ENCODE results near the gene FBXO31. TPM values are rescaled to one million over a fixed set of nuclear protein-coding genes. Genes with fewer than 3 reads are reported as not detected.

Gene FBXO31
- total and polyA plus RNA-seq, 2 donors (not counting 1 experiment from before 2014, with no cell fraction given) = 17.8 to 32.9 TPM

GRCh38 chr16:87344165-87344930, 39.2 kb downstream of the FBXO31 start:
- peaks cover 16% of the 10 kb centered on the region for H4K20me1 ChIP-seq (ENCODE audit: control insufficient read depth, insufficient read depth, low read length, poor library complexity, severe bottlenecking)
- H3K4me2 ChIP-seq (replicated peaks; ENCODE audit: low read depth, low read length, poor library complexity, severe bottlenecking) = no peak overlapping the region
- intact Hi-C loops (cut with micrococcal nuclease) = no loop called here
- H3K9ac ChIP-seq (ENCODE audit: low read length) = no peak overlapping the region
- Mint-ChIP-seq H3K27me3 (no peaks in the 10 kb centered on the region), H3K4me1 (peaks cover 5% of the 10 kb centered on the region), H3K27ac (no peak overlapping the region), H3K4me3 (no peak overlapping the region), H3K9me3 (ENCODE audit: insufficient read depth) (no peaks in the 10 kb centered on the region)
- ATAC-seq (ENCODE audit: low read depth) (no peak), DNase-seq (no peak)
- H3K79me2 ChIP-seq (ENCODE audit: control insufficient read depth, insufficient read depth, low read length) = peaks cover 31% of the 10 kb centered on the region
- no peak for TF ChIP-seq CTCF (IDR thresholded peaks at IDR 0.05)
- TF ChIP-seq EZH2 (IDR thresholded peaks at IDR 0.05; ENCODE audit: borderline replicate concordance, insufficient read depth, low read depth, low read length, poor library complexity, severe bottlenecking) = no peak
- peaks cover 0 to 47% of the 10 kb centered on the region in 2 experiments for H3K36me3 ChIP-seq (replicated peaks in 1 of 2; ENCODE audit: control extremely low read depth in 1 of 2, control insufficient read depth in 1 of 2, extremely low read depth in 1 of 2, insufficient read depth in 2 of 2, low read length in 1 of 2)
- peaks cover 0 to 4% of the 10 kb centered on the region in 2 donors for H3K4me1 ChIP-seq (ENCODE audit: control insufficient read depth in 2 of 2, insufficient read depth in 2 of 2, low read length in 2 of 2)
- H2AFZ ChIP-seq (ENCODE audit: insufficient read depth, low read depth, low read length, poor library complexity, severe bottlenecking) = no peak overlapping the region
- no peak overlapping the region for H3K27ac ChIP-seq (ENCODE audit: low read length in 2 of 2)
- H3K9me3 ChIP-seq (ENCODE audit: control extremely low read depth in 1 of 3, control insufficient read depth in 2 of 3, insufficient read depth in 1 of 3, low read length in 2 of 3) = no peaks in the 10 kb centered on the region
- CTCF ChIA-PET = no interaction called here
- no peak overlapping the region for H3K4me3 ChIP-seq (ENCODE audit: control extremely low read depth in 1 of 5, extremely low read depth in 1 of 5, insufficient read depth in 1 of 5, low read depth in 2 of 5, low read length in 4 of 5)
- POLR2A ChIA-PET = no interaction called here
- WGBS (ENCODE audit: insufficient coverage) = 94% methylated on average over 28 of the region's 34 CpGs
- no peaks in the 10 kb centered on the region for H3K27me3 ChIP-seq (replicated peaks in 1 of 4; ENCODE audit: control extremely low read depth in 1 of 4, control insufficient read depth in 3 of 4, insufficient read depth in 4 of 4, low read length in 3 of 4)

GRCh38 chr16:87343753-87344050, 39.9 kb downstream of the FBXO31 start:
- H3K4me3 ChIP-seq (ENCODE audit: control extremely low read depth in 1 of 5, extremely low read depth in 1 of 5, insufficient read depth in 1 of 5, low read depth in 2 of 5, low read length in 4 of 5) = no peak overlapping the region
- H3K9me3 ChIP-seq (ENCODE audit: control extremely low read depth in 1 of 3, control insufficient read depth in 2 of 3, insufficient read depth in 1 of 3, low read length in 2 of 3) = no peaks in the 10 kb centered on the region
- Mint-ChIP-seq H3K9me3 (ENCODE audit: insufficient read depth) (no peaks in the 10 kb centered on the region), H3K4me3 (no peak overlapping the region), H3K27ac (no peak overlapping the region), H3K27me3 (no peaks in the 10 kb centered on the region), H3K4me1 (peaks cover 5% of the 10 kb centered on the region)
- ChIA-PET POLR2A (no interaction called here), CTCF (no interaction called here)
- no peak overlapping the region for H3K9ac ChIP-seq (ENCODE audit: low read length)
- TF ChIP-seq EZH2 (IDR thresholded peaks at IDR 0.05; ENCODE audit: borderline replicate concordance, insufficient read depth, low read depth, low read length, poor library complexity, severe bottlenecking) = no peak
- no peak for TF ChIP-seq CTCF (IDR thresholded peaks at IDR 0.05)
- H3K27me3 ChIP-seq (replicated peaks in 1 of 4; ENCODE audit: control extremely low read depth in 1 of 4, control insufficient read depth in 3 of 4, insufficient read depth in 4 of 4, low read length in 3 of 4) = no peaks in the 10 kb centered on the region
- no peak overlapping the region for H2AFZ ChIP-seq (ENCODE audit: insufficient read depth, low read depth, low read length, poor library complexity, severe bottlenecking)
- peaks cover 16% of the 10 kb centered on the region for H4K20me1 ChIP-seq (ENCODE audit: control insufficient read depth, insufficient read depth, low read length, poor library complexity, severe bottlenecking)
- H3K4me1 ChIP-seq (ENCODE audit: control insufficient read depth in 2 of 2, insufficient read depth in 2 of 2, low read length in 2 of 2) = peaks cover 0 to 4% of the 10 kb centered on the region in 2 donors
- peaks cover 31% of the 10 kb centered on the region for H3K79me2 ChIP-seq (ENCODE audit: control insufficient read depth, insufficient read depth, low read length)
- no peak overlapping the region for H3K27ac ChIP-seq (ENCODE audit: low read length in 2 of 2)
- H3K36me3 ChIP-seq (replicated peaks in 1 of 2; ENCODE audit: control extremely low read depth in 1 of 2, control insufficient read depth in 1 of 2, extremely low read depth in 1 of 2, insufficient read depth in 2 of 2, low read length in 1 of 2) = peaks cover 0 to 54% of the 10 kb centered on the region in 2 experiments
- no peak for DNase-seq
- ATAC-seq (ENCODE audit: low read depth) = no peak
- intact Hi-C loops (cut with micrococcal nuclease) = no loop called here
- no peak overlapping the region for H3K4me2 ChIP-seq (replicated peaks; ENCODE audit: low read depth, low read length, poor library complexity, severe bottlenecking)
- 98% methylated on average over 11 of the region's 11 CpGs for WGBS (ENCODE audit: insufficient coverage)
